Mesendoderm (in vitro differentiated cells): ENCODE data around the gene AGPAT2.

Experiments
- DNase-seq: peaks from one replicate; pipeline ENCODE4 v3.0.0; 2013
- H2AK5ac ChIP-seq: 2 replicates; pipeline ENCODE4 v1.6.1; 2013; ENCODE audit warnings: low read length, inconsistent platforms
- H2BK120ac ChIP-seq: 2 replicates; pipeline ENCODE4 v1.6.1; 2013; ENCODE audit warnings: low read depth, mild to moderate bottlenecking, low read length, moderate library complexity, mixed read lengths
- H2BK15ac ChIP-seq: replicated peaks from 2 replicates; pipeline ENCODE4 v1.6.1; 2013; ENCODE audit warnings: low read depth, mild to moderate bottlenecking, moderate library complexity
- H2BK5ac ChIP-seq: 2 replicates; pipeline ENCODE4 v1.6.1; 2013; ENCODE audit warnings: low read length, inconsistent platforms
- H3K18ac ChIP-seq: 2 replicates; pipeline ENCODE4 v1.6.1; 2013; ENCODE audit warnings: mild to moderate bottlenecking, low read length, mixed read lengths
- H3K23ac ChIP-seq: one replicate; pipeline ENCODE4 v1.6.1; 2013; ENCODE audit warnings: low read length
- H3K27ac ChIP-seq: 2 replicates; pipeline ENCODE4 v1.5.1; 2013; ENCODE audit warnings: low read depth, mild to moderate bottlenecking, inconsistent platforms, low read length, moderate library complexity
- H3K27me3 ChIP-seq: 2 replicates; pipeline ENCODE4 v1.6.1; 2013; ENCODE audit warnings: low read length, control low read depth, mild to moderate bottlenecking, inconsistent platforms; ENCODE audit not compliant: insufficient read depth, poor library complexity
- H3K36me3 ChIP-seq: 2 replicates; pipeline ENCODE4 v1.6.1; 2013; ENCODE audit warnings: low read length, inconsistent platforms; ENCODE audit not compliant: control insufficient read depth, insufficient read depth
- H3K4ac ChIP-seq: one replicate; pipeline ENCODE4 v1.6.1; 2013; ENCODE audit warnings: low read depth, mild to moderate bottlenecking, low read length, moderate library complexity
- H3K4me1 ChIP-seq: 2 replicates; pipeline ENCODE4 v1.6.1; 2013; ENCODE audit warnings: low read depth, low read length, inconsistent platforms; ENCODE audit not compliant: control insufficient read depth
- H3K4me2 ChIP-seq: 2 replicates; pipeline ENCODE4 v1.6.1; 2013; ENCODE audit warnings: low read length
- H3K4me3 ChIP-seq: 2 replicates; pipeline ENCODE4 v1.5.1; 2013; ENCODE audit warnings: mild to moderate bottlenecking, low read length
- H3K56ac ChIP-seq: one replicate; pipeline ENCODE4 v1.6.1; 2013; ENCODE audit warnings: low read length
- H3K79me1 ChIP-seq: 2 replicates; pipeline ENCODE4 v1.6.1; 2013; ENCODE audit warnings: low read length, inconsistent platforms
- H3K79me2 ChIP-seq: 2 replicates; pipeline ENCODE4 v1.6.1; 2013; ENCODE audit warnings: mild to moderate bottlenecking, low read length; ENCODE audit not compliant: control insufficient read depth, insufficient read depth
- H3K9ac ChIP-seq: 2 replicates; pipeline ENCODE4 v1.6.1; 2013; ENCODE audit warnings: low read length, inconsistent platforms
- H4K5ac ChIP-seq: one replicate; pipeline ENCODE4 v1.6.1; 2013; ENCODE audit warnings: low read length
- H4K8ac ChIP-seq: one replicate; pipeline ENCODE4 v1.6.1; 2013; ENCODE audit warnings: low read depth, mild to moderate bottlenecking, control low read depth, low read length, moderate library complexity
- WGBS: extraction: QIAGEN DNeasy Blood & Tissue Kit; methylation state at CpG from one replicate; pipeline ENCODE4 v1.1.7; 2013; ENCODE audit warnings: low lambda C conversion rate, missing lambda C conversion rate; ENCODE audit not compliant: insufficient coverage; ENCODE audit errors: extremely low coverage; 5-methylcytosine and 5-hydroxymethylcytosine counted together

The AGPAT2 gene

GRCh38 chr9:136722093-136722968 lies 35.1 kb upstream of the AGPAT2 start:
- no CpG with 5 or more reads among the region's 31 CpGs for WGBS

DNA sequence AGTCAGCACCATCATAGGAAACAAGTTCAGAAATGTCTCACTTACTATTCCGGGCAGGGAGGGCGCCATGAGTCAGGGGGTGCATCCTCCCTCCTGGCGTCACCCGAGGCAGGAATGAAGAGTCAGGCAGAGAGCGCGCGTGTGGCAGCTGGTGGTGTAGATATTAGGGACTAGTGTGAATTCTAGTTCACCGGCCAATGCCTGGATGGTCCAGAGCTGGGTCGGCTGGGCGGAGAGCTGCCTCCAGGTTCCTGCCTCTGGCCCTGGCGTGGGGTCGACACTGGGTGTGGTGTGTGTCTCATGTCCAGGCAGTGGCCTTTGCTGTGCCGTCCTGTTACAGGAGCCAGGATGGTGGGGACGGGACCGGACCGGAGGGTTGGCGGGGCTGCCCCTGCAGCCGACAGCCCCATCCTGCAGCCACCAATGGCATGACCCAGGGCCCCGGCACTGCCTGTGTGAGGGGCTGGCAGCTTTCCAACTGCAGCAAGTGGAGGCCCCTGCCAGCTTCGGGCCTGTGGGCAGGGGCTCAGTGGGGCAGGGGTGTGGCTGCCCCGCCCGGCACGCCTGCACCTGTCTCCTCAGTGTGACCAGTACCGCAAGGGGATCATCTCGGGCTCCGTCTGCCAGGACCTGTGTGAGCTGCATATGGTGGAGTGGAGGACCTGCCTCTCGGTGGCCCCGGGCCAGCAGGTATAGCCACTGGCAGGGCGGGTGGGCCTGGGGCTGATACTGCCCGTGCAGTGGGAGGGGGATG lies 34.3 kb upstream of the AGPAT2 start:
- H3K4me3 ChIP-seq, result no peak overlapping the region
- no peak overlapping the region for H2BK5ac ChIP-seq
- H3K36me3 ChIP-seq, result peaks cover 14% of the 10 kb centered on the region
- H3K18ac ChIP-seq, result no peak overlapping the region
- H2BK120ac ChIP-seq, result no peak overlapping the region
- H3K27me3 ChIP-seq, result no peaks in the 10 kb centered on the region
- H2BK15ac ChIP-seq, result no peak overlapping the region
- peaks cover 13% of the 10 kb centered on the region for H3K79me2 ChIP-seq
- H3K4me2 ChIP-seq, result no peak overlapping the region
- H3K79me1 ChIP-seq, result peaks cover 13% of the 10 kb centered on the region
- no peak overlapping the region for H3K4ac ChIP-seq
- no peak overlapping the region for H3K56ac ChIP-seq
- no CpG with 5 or more reads among the region's 30 CpGs for WGBS
- no peak overlapping the region for H3K9ac ChIP-seq
- H4K5ac ChIP-seq, result no peak overlapping the region
- H3K23ac ChIP-seq, result no peak overlapping the region
- no peak overlapping the region for H3K27ac ChIP-seq
- no peak overlapping the region for H4K8ac ChIP-seq
- peaks cover 3% of the 10 kb centered on the region for H3K4me1 ChIP-seq
- DNase-seq, result no peak
- H2AK5ac ChIP-seq, result no peak overlapping the region

More at GRCh38 chr9:136722093-136722968, 35.1 kb upstream of the AGPAT2 start:
- Histone ChIP-seq H3K23ac (no peak overlapping the region), H3K18ac (no peak overlapping the region), H3K4me2 (no peak overlapping the region), H3K9ac (no peak overlapping the region), H3K4ac (no peak overlapping the region), H2AK5ac (no peak overlapping the region), H3K79me2 (peaks cover 21% of the 10 kb centered on the region), H3K4me1 (peaks cover 3% of the 10 kb centered on the region), H2BK15ac (no peak overlapping the region), H3K79me1 (peaks cover 15% of the 10 kb centered on the region), H3K56ac (no peak overlapping the region), H3K4me3 (no peak overlapping the region), H4K5ac (no peak overlapping the region), H3K27me3 (no peaks in the 10 kb centered on the region), H3K27ac (no peak overlapping the region), H2BK120ac (no peak overlapping the region), H2BK5ac (no peak overlapping the region), H3K36me3 (peaks cover 14% of the 10 kb centered on the region), H4K8ac (no peak overlapping the region)
- no peak for DNase-seq

GRCh38 chr9:136720898-136721338 lies 33.7 kb upstream of the AGPAT2 start:
- DNase-seq, result no peak
- no peak overlapping the region for H3K27ac ChIP-seq
- no peak overlapping the region for H2BK15ac ChIP-seq
- peaks cover 10% of the 10 kb centered on the region for H3K36me3 ChIP-seq
- no peak overlapping the region for H2BK5ac ChIP-seq
- H3K18ac ChIP-seq, result no peak overlapping the region
- no CpG with 5 or more reads among the region's 11 CpGs for WGBS
- H3K23ac ChIP-seq, result no peak overlapping the region
- no peak overlapping the region for H3K4ac ChIP-seq
- no peak overlapping the region for H2AK5ac ChIP-seq
- no peak overlapping the region for H3K56ac ChIP-seq
- no peaks in the 10 kb centered on the region for H3K27me3 ChIP-seq
- H4K5ac ChIP-seq, result no peak overlapping the region
- H4K8ac ChIP-seq, result no peak overlapping the region
- peaks cover 2% of the 10 kb centered on the region for H3K4me1 ChIP-seq
- H3K4me2 ChIP-seq, result no peak overlapping the region
- peaks cover 7% of the 10 kb centered on the region for H3K79me1 ChIP-seq
- H2BK120ac ChIP-seq, result no peak overlapping the region
- no peak overlapping the region for H3K4me3 ChIP-seq
- no peak overlapping the region for H3K9ac ChIP-seq
- peaks cover 7% of the 10 kb centered on the region for H3K79me2 ChIP-seq

GRCh38 chr9:136720251-136720897 lies 33.1 kb upstream of the AGPAT2 start:
- H3K27ac ChIP-seq, result no peak overlapping the region
- H3K27me3 ChIP-seq, result no peaks in the 10 kb centered on the region

GRCh38 chr9:136719195-136719880 lies 32.1 kb upstream of the AGPAT2 start:
- no peak overlapping the region for H4K5ac ChIP-seq
- no peaks in the 10 kb centered on the region for H3K79me2 ChIP-seq
- no peak overlapping the region for H2AK5ac ChIP-seq
- no peaks in the 10 kb centered on the region for H3K4me1 ChIP-seq
- WGBS, result no CpG with 5 or more reads among the region's 24 CpGs
- no peak overlapping the region for H2BK15ac ChIP-seq
- H3K27ac ChIP-seq, result no peak overlapping the region
- H3K9ac ChIP-seq, result no peak overlapping the region
- H3K23ac ChIP-seq, result no peak overlapping the region
- no peak for DNase-seq
- no peak overlapping the region for H3K4ac ChIP-seq
- H2BK120ac ChIP-seq, result no peak overlapping the region
- H3K36me3 ChIP-seq, result peaks cover 5% of the 10 kb centered on the region
- no peak overlapping the region for H3K18ac ChIP-seq
- H4K8ac ChIP-seq, result no peak overlapping the region
- H3K4me3 ChIP-seq, result no peak overlapping the region
- peaks cover 2% of the 10 kb centered on the region for H3K79me1 ChIP-seq
- no peak overlapping the region for H3K56ac ChIP-seq
- no peak overlapping the region for H3K4me2 ChIP-seq
- H3K27me3 ChIP-seq, result no peaks in the 10 kb centered on the region
- H2BK5ac ChIP-seq, result no peak overlapping the region

More at GRCh38 chr9:136720251-136720897, 33.1 kb upstream of the AGPAT2 start:
- peaks cover 2% of the 10 kb centered on the region for H3K79me1 ChIP-seq
- no peak overlapping the region for H2BK5ac ChIP-seq
- H2BK15ac ChIP-seq, result no peak overlapping the region
- H3K4me1 ChIP-seq, result no peaks in the 10 kb centered on the region
- H3K4me3 ChIP-seq, result no peak overlapping the region
- H3K79me2 ChIP-seq, result peaks cover 1% of the 10 kb centered on the region
- no peak overlapping the region for H3K56ac ChIP-seq
- no peak overlapping the region for H4K8ac ChIP-seq
- no peak overlapping the region for H3K23ac ChIP-seq
- H4K5ac ChIP-seq, result no peak overlapping the region
- H3K4ac ChIP-seq, result no peak overlapping the region
- no peak overlapping the region for H3K4me2 ChIP-seq
- H3K9ac ChIP-seq, result no peak overlapping the region
- no CpG with 5 or more reads among the region's 20 CpGs for WGBS
- peaks cover 6% of the 10 kb centered on the region for H3K36me3 ChIP-seq
- no peak overlapping the region for H3K18ac ChIP-seq
- DNase-seq, result no peak
- no peak overlapping the region for H2BK120ac ChIP-seq
- H2AK5ac ChIP-seq, result no peak overlapping the region
